Measurements from ENCODE around the gene POLRMT. TPM values are rescaled to one million over a fixed set of nuclear protein-coding genes. Genes with fewer than 3 reads are reported as not detected.

The POLRMT gene
- total RNA-seq, 1 experiment from 2014 or later: 104 TPM

DNA sequence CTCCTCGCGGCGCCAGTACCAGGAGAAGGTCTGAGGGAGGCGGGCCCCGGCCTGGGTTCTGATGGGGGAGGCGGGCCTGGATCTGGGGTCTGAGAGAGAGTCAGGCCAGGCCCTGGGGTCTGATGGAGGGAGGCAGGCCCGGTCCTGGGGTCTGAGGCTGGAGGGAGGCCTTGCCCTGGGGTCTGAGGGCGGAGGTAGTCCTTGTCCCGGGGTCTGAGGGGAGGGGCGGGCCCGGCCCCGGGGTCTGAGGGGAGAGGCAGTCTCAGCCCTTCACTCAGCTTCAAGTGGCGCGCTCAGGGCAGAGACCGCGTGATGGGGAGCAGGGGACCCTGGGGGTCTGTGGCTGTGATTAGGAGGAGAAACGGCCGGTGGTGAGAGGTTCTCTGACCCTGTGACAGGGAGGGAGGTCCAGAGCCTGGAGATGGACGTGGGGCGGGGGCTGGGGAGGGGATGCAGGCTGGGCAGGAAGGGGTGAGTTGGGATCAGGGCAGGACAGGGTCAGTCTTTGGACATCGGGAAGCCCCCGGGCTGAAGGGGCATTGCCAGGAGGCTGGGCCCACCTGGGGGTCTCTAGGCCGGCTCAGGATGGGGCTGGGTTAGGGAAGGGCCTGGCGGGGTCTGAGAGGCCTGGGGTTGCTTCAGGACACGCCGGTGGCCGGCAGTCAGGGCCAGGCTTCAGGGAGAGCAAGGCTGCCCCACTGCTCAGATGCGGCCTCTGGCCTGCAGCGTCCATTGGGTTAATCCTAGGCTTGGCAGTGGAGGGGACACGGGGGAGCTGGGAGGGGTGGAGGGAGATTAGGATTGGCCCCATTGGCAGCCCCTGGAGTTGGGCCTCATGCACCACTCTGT, 25.0 kb downstream of the POLRMT start:
- Histone ChIP-seq H3T11ph (ENCODE audit: low read length) (no peak overlapping the region), H4K20me1 (ENCODE audit: control insufficient read depth, insufficient read depth, insufficient read length) (no peaks in the 10 kb centered on the region), H2BK15ac (ENCODE audit: low read depth, low read length) (no peak overlapping the region), H2BK5ac (ENCODE audit: insufficient read length, low read length) (no peak overlapping the region), H3K9ac (ENCODE audit: extremely low read depth, insufficient read length, low read length) (no peak overlapping the region), H4K8ac (replicated peaks; ENCODE audit: insufficient read length, low read depth, low read length) (no peak overlapping the region), H3K23ac (ENCODE audit: insufficient read length, low read depth, low read length) (no peak overlapping the region), H2BK20ac (ENCODE audit: low read depth, low read length, poor library complexity, severe bottlenecking) (no peak overlapping the region), H3K23me2 (ENCODE audit: insufficient read length, low read depth, low read length, poor library complexity, severe bottlenecking) (no peaks in the 10 kb centered on the region), H3K18ac (ENCODE audit: insufficient read length, low read depth, low read length) (no peak overlapping the region), H2BK12ac (ENCODE audit: insufficient read length, low read depth, low read length) (no peak overlapping the region), H3K56ac (ENCODE audit: insufficient read length, low read depth, low read length) (no peak overlapping the region), H4K91ac (ENCODE audit: insufficient read length, low read depth, low read length) (no peak overlapping the region), H3K9me3 (ENCODE audit: control insufficient read depth, low read depth, low read length) (no peaks in the 10 kb centered on the region), H4K5ac (ENCODE audit: insufficient read length, low read depth, low read length) (no peak overlapping the region), H3K4me1 (ENCODE audit: insufficient read depth, low read length) (no peaks in the 10 kb centered on the region), H3K27me3 (ENCODE audit: insufficient read depth, low read length) (no peaks in the 10 kb centered on the region), H3K79me2 (ENCODE audit: insufficient read depth, low read length) (no peaks in the 10 kb centered on the region), H3K79me1 (ENCODE audit: insufficient read depth, low read depth, low read length, poor library complexity, severe bottlenecking) (no peaks in the 10 kb centered on the region), H2AK5ac (ENCODE audit: insufficient read length, low read length) (no peak overlapping the region), H3K4me2 (ENCODE audit: insufficient read depth, insufficient read length, low read length) (no peak overlapping the region), H3K4ac (ENCODE audit: low read depth, low read length) (no peak overlapping the region), H3K14ac (ENCODE audit: insufficient read depth, low read length) (no peak overlapping the region), H2BK120ac (ENCODE audit: low read depth, low read length, poor library complexity, severe bottlenecking) (no peak overlapping the region), H2AFZ (ENCODE audit: low read length) (no peak overlapping the region), H3K27ac (ENCODE audit: insufficient read length, low read depth, low read length) (no peak overlapping the region)
- DNase-seq: no peak
- TF ChIP-seq CTCF (conservative IDR thresholded peaks at IDR 0.05): no peak
- H3K27me3 Mint-ChIP-seq (ENCODE audit: low read depth): no peaks in the 10 kb centered on the region
- H3K36me3 Mint-ChIP-seq (ENCODE audit: insufficient read depth in 1 of 3, low read depth in 3 of 3): peaks cover 8 to 18% (median 12%) of the 10 kb centered on the region in 3 experiments
- H3K4me1 Mint-ChIP-seq: peaks cover 3 to 4% of the 10 kb centered on the region in 2 experiments; a peak in 1 of 4 replicates
- WGBS (ENCODE audit: extremely low coverage, insufficient read length, low lambda C conversion rate): no CpG with 5 or more reads among the region's 30 CpGs
- H3K9me3 Mint-ChIP-seq: peaks cover 10 to 13% of the 10 kb centered on the region in 2 experiments
- H3K27ac Mint-ChIP-seq: no peak overlapping the region
- no peak overlapping the region for H3K4me3 Mint-ChIP-seq
